K562 (cell line): ENCODE measurements around the gene PCBP3. TPM values are rescaled to one million over a fixed set of nuclear protein-coding genes. Genes with fewer than 3 reads are reported as not detected.

Experiments used
- ATAC-seq: fragments of 200-7000 bp; cut with Tn5 transposase; 3 replicates; pipeline ENCODE4 v1.9.1; 2020; ENCODE audit warnings: moderate library complexity
- BruUV-seq: library from RNA; stranded (reverse); fragments of 400-500 nt; replicated peaks from 2 replicates; lab custom pipeline; 2021; lab: Mats Ljungman, UMichigan
- CTCF ChIA-PET: fragments of 300-600 bp; formaldehyde crosslinking; extraction: SDS; loops from one replicate; lab custom pipeline; 2021; ENCODE audit warnings: low intra/inter-chr PET ratio; lab: Yijun Ruan, JAX
- POLR2A ChIA-PET: fragments of 300-600, 350-650 bp; sonication (Branson Sonifier 250); formaldehyde crosslinking; extraction: SDS; loops from one replicate; lab custom pipeline; 2021; ENCODE audit warnings: antibody characterized with exemption, inconsistent platforms; lab: Yijun Ruan, JAX
- DNase-seq, 4 experiments: peaks; one replicate each; pipeline versions ENCODE4 v3.0.0 to v3.0.0-alpha.2; 2011 to 2018; ENCODE audit warnings: low spot score in 3 of 4, mixed read lengths in 3 of 4; ENCODE audit errors: extremely low read depth in 1 of 4
- FAIRE-seq: peaks from 2 replicates; lab custom pipeline; 2011; peaks lifted over from hg19 to GRCh38; lab: Jason Lieb, UNC
- H2AFZ ChIP-seq: 2 replicates; pipeline ENCODE4 v1.6.0; 2011; ENCODE audit warnings: low read depth, low read length, control low read depth, inconsistent platforms
- H3K27ac ChIP-seq: fragments of 200-600 bp; 3 replicates; pipeline ENCODE4 v1.8.0; 2011; ENCODE audit warnings: low read depth, mild to moderate bottlenecking, control low read depth, inconsistent platforms, low read length, moderate library complexity, mixed read lengths; ENCODE audit errors: extremely low read depth
- H3K27me3 ChIP-seq, 2 experiments: fragments of 300-600 bp in 1 of 2; 2 replicates in 1 of 2; 3 replicates in 1 of 2; pipeline versions ENCODE4 v1.6.0 to v1.8.0; 2011; ENCODE audit warnings: inconsistent platforms in 2 of 2, low read length in 2 of 2, mild to moderate bottlenecking in 1 of 2, mixed read lengths in 1 of 2, moderate library complexity in 1 of 2; ENCODE audit not compliant: control insufficient read depth in 2 of 2, insufficient read depth in 2 of 2
- H3K36me3 ChIP-seq: fragments of 300-600 bp; 3 replicates; pipeline ENCODE4 v1.8.0; 2011; ENCODE audit warnings: mild to moderate bottlenecking, low read length, inconsistent platforms; ENCODE audit not compliant: control insufficient read depth, insufficient read depth
- H3K4me1 ChIP-seq, 2 experiments: fragments of 200-600 bp in 1 of 2; replicated peaks in 1 of 2; 2 replicates in 1 of 2; 3 replicates in 1 of 2; pipeline versions ENCODE4 v1.5.1 to v1.8.0; 2011; ENCODE audit warnings: inconsistent platforms in 2 of 2, low read length in 2 of 2, mild to moderate bottlenecking in 1 of 2, mixed read lengths in 1 of 2, moderate library complexity in 1 of 2; ENCODE audit not compliant: control insufficient read depth in 2 of 2, insufficient read depth in 2 of 2
- H3K4me2 ChIP-seq: 2 replicates; pipeline ENCODE4 v1.6.1; 2011; ENCODE audit warnings: low read length, control low read depth, inconsistent platforms, mixed read lengths; ENCODE audit not compliant: insufficient read depth
- H3K4me3 ChIP-seq: fragments of 200-600 bp; sonication (generic), shearing (Covaris generic); 2 replicates; pipeline ENCODE4 v1.5.1; 2016; ENCODE audit warnings: control low read depth, inconsistent platforms
- H3K79me2 ChIP-seq: fragments of 200-600 bp; 3 replicates; pipeline ENCODE4 v1.8.0; 2011; ENCODE audit warnings: low read length, inconsistent platforms; ENCODE audit not compliant: control insufficient read depth, insufficient read depth
- H3K9ac ChIP-seq, 2 experiments: 2 replicates each; pipeline versions ENCODE4 v1.6.0 to v1.6.1; 2011; ENCODE audit warnings: low read depth in 2 of 2, low read length in 2 of 2, control low read depth in 1 of 2, inconsistent platforms in 1 of 2, mild to moderate bottlenecking in 1 of 2, mixed read lengths in 1 of 2; ENCODE audit not compliant: insufficient read depth in 1 of 2
- H3K9me1 ChIP-seq: one replicate; pipeline ENCODE4 v1.6.0; 2011; ENCODE audit warnings: inconsistent platforms, mild to moderate bottlenecking, low read length, moderate library complexity; ENCODE audit not compliant: control insufficient read depth, insufficient read depth
- H3K9me3 ChIP-seq: replicated peaks from 2 replicates; pipeline ENCODE4 v1.5.1; 2011; ENCODE audit warnings: low read depth, low read length, inconsistent platforms; ENCODE audit not compliant: control insufficient read depth, insufficient read depth
- H4K20me1 ChIP-seq: replicated peaks from 2 replicates; pipeline ENCODE4 v1.6.1; 2011; ENCODE audit warnings: low read length, inconsistent platforms, mixed read lengths; ENCODE audit not compliant: control insufficient read depth, insufficient read depth
- GATA2 ChIP-seq: sonication (generic); formaldehyde crosslinking; IDR thresholded peaks from 2 replicates; pipeline ENCODE4 v1.4.0; 2020; ENCODE audit warnings: mild to moderate bottlenecking, missing genetic modification reagents
- KHSRP ChIP-seq: fragments of 450-650 bp; IDR thresholded peaks from 2 replicates; pipeline ENCODE4 v1.6.1; 2017
- MEIS2 ChIP-seq: fragments of 450-650 bp; IDR thresholded peaks from 2 replicates; pipeline ENCODE4 v1.6.1; 2014; ENCODE audit warnings: mild to moderate bottlenecking; ENCODE audit not compliant: partially characterized antibody
- NRF1 ChIP-seq, 2 experiments: fragments of 450-650 bp; IDR thresholded peaks in 1 of 2; conservative IDR thresholded peaks in 1 of 2; 2 replicates each; pipeline ENCODE4 v1.6.1; 2014; ENCODE audit warnings: mild to moderate bottlenecking in 2 of 2
- POLR3A ChIP-seq: IDR thresholded peaks from 2 replicates; pipeline ENCODE4 v1.6.1; 2011; ENCODE audit warnings: borderline replicate concordance, mild to moderate bottlenecking, moderate library complexity; ENCODE audit not compliant: insufficient read length, insufficient read depth; ENCODE audit errors: extremely low read depth
- TARDBP ChIP-seq: fragments of 450-650 bp; IDR thresholded peaks from 2 replicates; pipeline ENCODE4 v1.6.1; 2016
- TBL1XR1 ChIP-seq, 2 experiments: IDR thresholded peaks; 2 replicates each; pipeline ENCODE4 v1.6.1; 2012; ENCODE audit warnings: improper control_type of control experiment in 2 of 2, low read length in 2 of 2, mild to moderate bottlenecking in 1 of 2
- ZKSCAN3 ChIP-seq: fragments of 250-450 bp; sonication (Bioruptor Pico); IDR thresholded peaks from 2 replicates; pipeline ENCODE4 v1.4.0; 2020
- ZNF584 ChIP-seq: fragments of 200-800 bp; sonication (Bioruptor generic); IDR thresholded peaks from 2 replicates; pipeline ENCODE4 v1.6.1; 2016; ENCODE audit warnings: low read depth, mild to moderate bottlenecking, missing genetic modification characterization, missing compliant biosample characterization
- WGBS: fragments of 100-300 bp; shearing (Covaris generic); methylation state at CpG from one replicate; pipeline ENCODE4 v1.1.6; 2016; ENCODE audit warnings: low coverage, mixed read lengths; ENCODE audit not compliant: insufficient coverage; ENCODE audit errors: missing lambda C conversion rate; 5-methylcytosine and 5-hydroxymethylcytosine counted together
- in situ Hi-C: fragments of 300-500 bp; cut with MboI; formaldehyde crosslinking; loops from 4 replicates; pipeline ENCODE4 v1.15.0; 2018; ENCODE audit warnings: inconsistent platforms, mixed read lengths
- intact Hi-C: fragments of 100-400 bp; cut with micrococcal nuclease; formaldehyde crosslinking; loops from 2 replicates; pipeline ENCODE4 v1.14.2; 2022
- polyA plus RNA-seq, 8 experiments: library from polyadenylated mRNA; depleted of rRNA in 4 of 8; stranded (reverse) in 5 of 8; unstranded in 3 of 8; fragments of >200 nt; fragmentation: Nextera tagmentation in 2 of 8; fragmentation: Illumina TruSeq in 1 of 8; extraction: Ambion mirVana in 2 of 8; extraction: Trizol in 1 of 8; gene quantifications; 2 replicates each; pipeline versions ENCODE4 v1.2.1 to v1.2.3, GENCODE V29; 2011 to 2014; ENCODE audit warnings: inconsistent platforms in 1 of 8, missing spikeins in 1 of 8
- total RNA-seq, 7 experiments: library from RNA; depleted of rRNA in 6 of 7; stranded (reverse); fragments of >200 nt in 6 of 7; fragmentation: Illumina TruSeq in 2 of 7; extraction: Trizol in 2 of 7; gene quantifications; 2 replicates each; pipeline versions ENCODE4 v1.2.1 to v1.2.3, GENCODE V29; 2011 to 2021; ENCODE audit warnings: low replicate concordance in 1 of 7
- TF ChIP-seq, protein P1 (sequence below): fragments of 450-650 bp; formaldehyde crosslinking; IDR thresholded peaks from 2 replicates; pipeline ENCODE4 v1.4.0; 2022; ENCODE audit warnings: mild to moderate bottlenecking, moderate library complexity
- TF ChIP-seq, protein P2 (sequence below): sonication (generic); formaldehyde crosslinking; IDR thresholded peaks from 2 replicates; pipeline ENCODE4 v1.9.0; 2022; ENCODE audit warnings: mild to moderate bottlenecking, missing genetic modification reagents
- TF ChIP-seq, protein P3 (sequence below): fragments of 450-650 bp; IDR thresholded peaks from 2 replicates; pipeline ENCODE4 v1.7.1; 2018; ENCODE audit warnings: mild to moderate bottlenecking, low read depth; ENCODE audit not compliant: partially characterized antibody
- TF ChIP-seq, protein P4 (sequence below): fragments of 250-450 bp; sonication (Bioruptor Pico); IDR thresholded peaks from 2 replicates; pipeline ENCODE4 v1.9.0; 2021; ENCODE audit warnings: mild to moderate bottlenecking, inconsistent platforms

PCBP3 gene
- total and polyA plus RNA-seq, 9 of the 15 experiments (the other 6 are each of a cell fraction or from before 2014, with no cell fraction given) = 0.18 TPM; not detected in 8

DNA sequence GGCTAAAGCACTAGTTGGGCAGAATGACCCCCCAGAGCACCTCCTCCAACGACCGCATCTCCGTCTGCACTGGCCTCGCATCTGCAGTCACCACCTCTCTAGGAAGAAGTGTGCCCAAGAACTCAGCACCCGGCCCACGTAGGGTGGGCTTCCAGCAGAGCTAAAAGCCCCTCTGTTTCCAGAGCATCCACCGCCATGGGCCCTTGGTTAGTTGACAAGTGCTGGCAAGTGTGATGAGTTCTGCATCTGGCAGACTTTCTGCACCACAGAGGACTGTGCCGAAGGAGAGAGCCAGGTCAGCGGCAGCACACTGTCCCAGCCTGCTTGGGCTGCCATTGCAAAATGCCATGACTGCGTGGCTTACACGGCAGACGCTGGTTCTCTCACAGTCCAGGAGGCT lies 261.7 kb downstream of the PCBP3 start (continued):
- no peak for TF ChIP-seq TARDBP
- TF ChIP-seq ZKSCAN3 = no peak

DNA sequence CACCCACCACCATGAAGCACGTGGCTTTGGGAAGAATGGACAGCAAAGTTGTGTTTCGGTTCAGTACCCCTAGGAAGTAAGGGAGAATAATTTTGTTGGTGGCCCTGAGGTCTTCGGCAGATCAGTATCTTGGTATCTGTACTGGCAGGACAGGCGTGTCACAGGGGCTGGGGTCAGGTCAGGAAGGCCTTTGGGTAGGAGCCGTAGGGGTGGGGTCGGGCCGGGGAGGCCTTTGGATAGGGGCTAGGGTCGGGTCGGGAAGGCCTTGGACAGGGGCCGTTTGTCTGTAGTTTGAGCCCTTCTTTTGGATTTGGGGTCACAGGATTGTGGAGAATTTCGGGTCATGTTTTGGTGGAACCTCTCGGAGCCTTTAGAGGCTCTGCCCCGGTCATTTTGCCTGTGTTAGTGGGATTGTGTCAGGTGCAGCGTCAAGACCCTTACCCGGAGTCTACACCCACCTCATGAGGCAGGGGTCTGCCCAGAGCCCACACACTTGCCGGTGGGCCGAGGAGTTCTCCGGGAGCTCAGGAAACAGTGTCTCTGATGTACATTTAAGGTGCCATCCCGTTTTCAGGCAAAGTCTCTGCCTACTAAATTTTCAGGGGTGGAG lies 262.8 kb downstream of the PCBP3 start:
- H3K9me3 ChIP-seq = no peaks in the 10 kb centered on the region
- DNase-seq (no peak), FAIRE-seq (no peak), ATAC-seq (no peak)
- intact Hi-C loops (no loop called here), in situ Hi-C loops (no loop called here)
- no TSS peak for BruUV-seq
- H3K9ac ChIP-seq = no peak overlapping the region
- H2AFZ ChIP-seq = no peak overlapping the region
- 2% methylated on average over 16 of the region's 19 CpGs for WGBS
- H3K27me3 ChIP-seq = peaks cover 52 to 71% of the 10 kb centered on the region in 2 experiments
- no peaks in the 10 kb centered on the region; the same call in 1 of the 2 replicates for H4K20me1 ChIP-seq
- H3K4me3 ChIP-seq = no peak overlapping the region
- no peak overlapping the region for H3K27ac ChIP-seq
- CTCF ChIA-PET = no interaction called here
- H3K4me1 ChIP-seq = peaks cover 0 to 11% of the 10 kb centered on the region in 2 experiments; a peak in 1 of 5 replicates
- POLR2A ChIA-PET = no interaction called here
- no peak overlapping the region for H3K4me2 ChIP-seq
- TF ChIP-seq POLR3A (no peak), TBL1XR1 (IDR thresholded peaks at IDR 0.05; ENCODE audit: low read length in 2 of 2) (no peak), GATA2 (no peak), ZNF584 (CRISPR knock-in tag) (no peak), MEIS2 (no peak), KHSRP (no peak), NRF1 (conservative IDR thresholded peaks at IDR 0.05 in 1 of 2, IDR thresholded peaks at IDR 0.05 in 1 of 2) (no peak)
- TF ChIP-seq, protein P1, sequence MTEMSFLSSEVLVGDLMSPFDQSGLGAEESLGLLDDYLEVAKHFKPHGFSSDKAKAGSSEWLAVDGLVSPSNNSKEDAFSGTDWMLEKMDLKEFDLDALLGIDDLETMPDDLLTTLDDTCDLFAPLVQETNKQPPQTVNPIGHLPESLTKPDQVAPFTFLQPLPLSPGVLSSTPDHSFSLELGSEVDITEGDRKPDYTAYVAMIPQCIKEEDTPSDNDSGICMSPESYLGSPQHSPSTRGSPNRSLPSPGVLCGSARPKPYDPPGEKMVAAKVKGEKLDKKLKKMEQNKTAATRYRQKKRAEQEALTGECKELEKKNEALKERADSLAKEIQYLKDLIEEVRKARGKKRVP (CRISPR knock-in tag) = no peak
- TF ChIP-seq, protein P2, sequence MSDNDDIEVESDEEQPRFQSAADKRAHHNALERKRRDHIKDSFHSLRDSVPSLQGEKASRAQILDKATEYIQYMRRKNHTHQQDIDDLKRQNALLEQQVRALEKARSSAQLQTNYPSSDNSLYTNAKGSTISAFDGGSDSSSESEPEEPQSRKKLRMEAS (CRISPR knock-in tag) = no peak
- TF ChIP-seq, protein P3, sequence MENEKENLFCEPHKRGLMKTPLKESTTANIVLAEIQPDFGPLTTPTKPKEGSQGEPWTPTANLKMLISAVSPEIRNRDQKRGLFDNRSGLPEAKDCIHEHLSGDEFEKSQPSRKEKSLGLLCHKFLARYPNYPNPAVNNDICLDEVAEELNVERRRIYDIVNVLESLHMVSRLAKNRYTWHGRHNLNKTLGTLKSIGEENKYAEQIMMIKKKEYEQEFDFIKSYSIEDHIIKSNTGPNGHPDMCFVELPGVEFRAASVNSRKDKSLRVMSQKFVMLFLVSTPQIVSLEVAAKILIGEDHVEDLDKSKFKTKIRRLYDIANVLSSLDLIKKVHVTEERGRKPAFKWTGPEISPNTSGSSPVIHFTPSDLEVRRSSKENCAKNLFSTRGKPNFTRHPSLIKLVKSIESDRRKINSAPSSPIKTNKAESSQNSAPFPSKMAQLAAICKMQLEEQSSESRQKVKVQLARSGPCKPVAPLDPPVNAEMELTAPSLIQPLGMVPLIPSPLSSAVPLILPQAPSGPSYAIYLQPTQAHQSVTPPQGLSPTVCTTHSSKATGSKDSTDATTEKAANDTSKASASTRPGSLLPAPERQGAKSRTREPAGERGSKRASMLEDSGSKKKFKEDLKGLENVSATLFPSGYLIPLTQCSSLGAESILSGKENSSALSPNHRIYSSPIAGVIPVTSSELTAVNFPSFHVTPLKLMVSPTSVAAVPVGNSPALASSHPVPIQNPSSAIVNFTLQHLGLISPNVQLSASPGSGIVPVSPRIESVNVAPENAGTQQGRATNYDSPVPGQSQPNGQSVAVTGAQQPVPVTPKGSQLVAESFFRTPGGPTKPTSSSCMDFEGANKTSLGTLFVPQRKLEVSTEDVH = no peak
- TF ChIP-seq, protein P4, sequence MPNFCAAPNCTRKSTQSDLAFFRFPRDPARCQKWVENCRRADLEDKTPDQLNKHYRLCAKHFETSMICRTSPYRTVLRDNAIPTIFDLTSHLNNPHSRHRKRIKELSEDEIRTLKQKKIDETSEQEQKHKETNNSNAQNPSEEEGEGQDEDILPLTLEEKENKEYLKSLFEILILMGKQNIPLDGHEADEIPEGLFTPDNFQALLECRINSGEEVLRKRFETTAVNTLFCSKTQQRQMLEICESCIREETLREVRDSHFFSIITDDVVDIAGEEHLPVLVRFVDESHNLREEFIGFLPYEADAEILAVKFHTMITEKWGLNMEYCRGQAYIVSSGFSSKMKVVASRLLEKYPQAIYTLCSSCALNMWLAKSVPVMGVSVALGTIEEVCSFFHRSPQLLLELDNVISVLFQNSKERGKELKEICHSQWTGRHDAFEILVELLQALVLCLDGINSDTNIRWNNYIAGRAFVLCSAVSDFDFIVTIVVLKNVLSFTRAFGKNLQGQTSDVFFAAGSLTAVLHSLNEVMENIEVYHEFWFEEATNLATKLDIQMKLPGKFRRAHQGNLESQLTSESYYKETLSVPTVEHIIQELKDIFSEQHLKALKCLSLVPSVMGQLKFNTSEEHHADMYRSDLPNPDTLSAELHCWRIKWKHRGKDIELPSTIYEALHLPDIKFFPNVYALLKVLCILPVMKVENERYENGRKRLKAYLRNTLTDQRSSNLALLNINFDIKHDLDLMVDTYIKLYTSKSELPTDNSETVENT (CRISPR knock-in tag) = no peak
- H3K79me2 ChIP-seq = no peaks in the 10 kb centered on the region
- no peaks in the 10 kb centered on the region for H3K9me1 ChIP-seq
- no peaks in the 10 kb centered on the region for H3K36me3 ChIP-seq
